Eye (tissue), 1 donor: ENCODE measurements around the gene LTBP3.
A peak's percentile ranks its signal among the peaks of the same experiment; 100 is the strongest.

Experiments
- DNase-seq: peaks from one replicate; pipeline ENCODE4 v3.0.0-alpha.2; 2015

The LTBP3 gene

GRCh38 chr11:65585396-65586246 lies 27.5 kb upstream of the LTBP3 start:
- peak; percentile 33 for DNase-seq

- peak; percentile 70 for DNase-seq
Observed at GRCh38 chr11:65584723-65585171, 26.6 kb upstream of the LTBP3 start.

DNA sequence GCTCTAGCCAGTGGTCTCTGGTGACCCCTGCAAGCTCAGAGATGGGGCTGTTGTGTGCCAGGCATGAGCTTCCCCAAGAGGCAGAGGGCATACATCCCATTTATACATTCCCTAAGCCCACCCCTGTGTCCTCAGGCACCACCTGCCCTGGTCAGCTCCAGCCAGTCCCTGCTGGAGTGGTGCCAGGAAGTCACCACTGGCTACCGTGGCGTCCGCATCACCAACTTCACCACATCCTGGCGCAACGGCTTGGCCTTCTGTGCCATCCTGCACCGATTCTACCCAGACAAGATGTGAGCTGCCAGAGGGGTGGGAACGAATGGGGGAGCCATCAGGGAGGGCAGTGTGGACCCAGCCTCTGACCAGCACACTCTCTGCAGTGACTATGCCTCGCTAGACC lies 25.9 kb upstream of the LTBP3 start:
- no peak for DNase-seq

- DNase-seq: no peak
Observed at GRCh38 chr11:65583589-65583988, 25.4 kb upstream of the LTBP3 start.

DNA sequence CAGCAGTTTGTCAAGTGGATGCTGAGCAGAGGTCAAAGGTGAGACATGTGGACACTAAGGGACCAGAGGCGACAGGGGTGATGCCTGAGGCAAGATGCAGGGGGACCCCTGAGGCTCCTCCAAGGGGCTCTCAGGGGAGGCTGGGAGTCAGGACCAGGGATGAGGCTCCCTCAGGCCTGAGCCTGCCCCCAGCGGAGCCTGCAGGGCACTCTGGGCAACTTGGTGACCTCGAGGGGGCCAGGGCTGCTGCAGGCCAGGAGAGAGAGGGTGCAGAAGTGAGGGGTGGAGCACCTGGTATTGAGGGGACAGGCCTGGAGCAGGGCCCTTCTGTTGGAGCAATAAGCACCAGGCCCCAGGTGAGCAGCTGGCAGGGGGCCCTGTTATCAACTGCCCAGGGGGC lies 23.8 kb upstream of the LTBP3 start:
- DNase-seq: no peak

GRCh38 chr11:65580756-65581155 lies 22.6 kb upstream of the LTBP3 start:
- no peak for DNase-seq

DNA sequence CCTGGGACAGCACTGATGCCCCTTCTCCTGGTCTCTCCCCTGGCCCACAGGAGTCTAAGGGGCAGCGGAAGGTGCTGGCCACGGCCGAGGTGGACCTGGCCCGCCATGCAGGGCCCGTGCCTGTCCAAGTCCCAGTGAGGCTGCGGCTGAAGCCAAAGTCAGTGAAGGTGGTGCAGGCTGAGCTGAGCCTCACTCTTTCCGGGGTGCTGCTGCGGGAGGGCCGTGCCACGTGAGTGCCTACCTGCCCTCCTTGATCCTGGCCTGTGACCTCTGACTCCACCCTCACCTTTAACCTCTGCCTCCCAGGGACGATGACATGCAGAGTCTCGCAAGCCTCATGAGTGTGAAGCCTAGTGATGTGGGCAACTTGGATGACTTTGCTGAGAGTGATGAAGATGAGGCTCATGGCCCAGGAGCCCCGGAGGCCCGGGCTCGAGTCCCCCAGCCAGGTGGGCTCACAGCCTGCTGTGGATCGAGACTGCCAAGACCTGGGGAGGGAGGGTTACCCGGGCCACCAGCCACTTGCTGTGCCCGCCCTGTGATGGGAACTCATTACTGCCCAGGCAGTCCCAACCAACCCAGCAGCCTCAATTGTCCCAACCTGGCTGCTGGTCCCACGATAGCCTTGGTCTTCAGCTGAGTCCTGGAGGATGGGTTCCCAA lies 22.0 kb upstream of the LTBP3 start:
- DNase-seq: no peak

DNA sequence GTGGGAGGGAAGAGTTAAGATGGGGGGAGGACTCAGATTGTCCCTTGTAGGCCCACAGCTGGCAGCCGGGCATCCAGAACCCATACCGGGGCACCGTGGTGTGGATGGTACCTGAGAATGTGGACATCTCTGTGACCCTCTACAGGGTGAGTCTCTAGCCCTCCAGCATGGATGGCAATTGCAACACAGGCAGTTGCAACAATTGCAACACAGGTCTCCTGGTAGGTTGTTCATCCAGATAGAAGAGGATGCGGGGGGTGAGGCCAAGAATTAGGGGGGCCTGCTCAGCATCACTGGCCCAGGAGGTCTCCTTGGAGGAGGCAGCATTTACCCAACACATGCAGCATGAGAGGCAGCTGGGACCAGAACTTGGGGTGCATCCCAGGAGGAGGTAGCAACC lies 21.1 kb upstream of the LTBP3 start:
- DNase-seq: no peak

GRCh38 chr11:65578667-65579066 lies 20.5 kb upstream of the LTBP3 start:
- no peak for DNase-seq

DNA sequence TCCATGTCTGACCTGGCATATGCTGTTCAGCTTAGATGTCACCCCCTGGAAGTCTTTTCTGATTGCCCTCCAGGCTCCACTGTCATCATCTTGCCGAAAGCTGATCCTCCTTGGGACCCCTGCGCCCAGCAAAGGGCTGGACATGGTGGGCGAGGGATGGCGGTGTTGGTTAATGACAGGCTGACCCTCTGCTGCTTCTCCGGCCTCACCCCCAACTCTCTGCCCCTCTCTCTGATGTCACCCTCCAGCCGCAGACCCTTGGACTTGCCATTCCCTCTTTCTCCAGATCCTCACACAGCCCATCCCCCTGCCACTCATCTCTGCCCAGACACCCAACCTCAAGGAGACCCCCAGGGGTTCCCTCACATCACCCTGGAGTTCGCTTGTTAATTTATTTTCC lies 20.0 kb upstream of the LTBP3 start:
- no peak for DNase-seq

GRCh38 chr11:65577756-65578109 lies 19.6 kb upstream of the LTBP3 start:
- no peak for DNase-seq

DNA sequence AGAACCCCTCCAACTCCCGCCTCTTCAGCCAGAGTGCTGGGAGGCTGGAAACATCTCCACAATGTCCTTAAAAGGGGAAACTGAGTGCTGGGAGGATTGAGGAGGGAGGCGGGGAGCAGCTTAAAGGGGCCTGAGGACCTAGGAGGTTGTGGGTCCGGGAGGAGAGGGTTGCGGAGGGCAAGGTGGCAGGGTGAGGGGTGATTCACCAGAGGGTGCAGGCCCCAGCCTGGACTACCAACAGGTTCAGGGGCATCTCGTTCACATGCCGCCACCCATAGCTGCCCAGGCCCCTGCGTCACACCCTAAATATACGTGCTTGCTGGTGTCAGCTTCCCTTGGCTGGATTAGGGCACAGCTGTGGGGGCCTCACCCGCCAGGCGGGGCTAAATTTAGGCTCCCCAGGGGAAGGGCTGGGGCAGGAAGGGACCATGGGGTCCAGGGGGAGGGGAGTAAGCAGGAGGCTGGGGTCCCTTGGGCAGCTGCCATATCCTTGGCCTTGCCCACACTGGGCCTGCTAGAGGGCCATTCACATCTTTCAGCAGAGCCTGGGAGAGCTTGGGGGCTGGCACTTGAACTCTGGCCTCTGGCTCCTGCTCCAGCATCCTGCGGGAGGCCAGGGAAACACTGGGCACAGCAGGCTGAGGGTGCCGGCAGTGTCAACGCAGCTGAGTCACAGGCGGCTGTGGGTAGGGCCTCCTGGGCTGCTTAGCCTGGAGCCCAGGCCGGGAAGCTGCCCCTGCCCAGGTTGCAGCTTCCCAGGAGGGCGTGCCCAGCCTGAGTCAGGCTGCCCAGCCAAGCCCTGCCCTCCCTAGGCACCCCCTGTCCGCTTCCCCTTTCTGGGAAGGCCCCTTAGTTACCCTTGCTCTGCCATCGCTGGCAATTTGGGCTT lies 19.0 kb upstream of the LTBP3 start:
- DNase-seq: peak; percentile 26

- no peak for DNase-seq
Observed at GRCh38 chr11:65576232-65576866, 18.2 kb upstream of the LTBP3 start.

GRCh38 chr11:65575568-65576231 lies 17.5 kb upstream of the LTBP3 start, which contains the start of gene EHBP1L1:
Gene EHBP1L1 (plus strand): TSS chr11:65576053. CDS start chr11:65576303, 250 bp downstream.
- peak; percentile 45 for DNase-seq

- peak; percentile 22 for DNase-seq
Observed at GRCh38 chr11:65574811-65575567, 16.8 kb upstream of the LTBP3 start.

DNA sequence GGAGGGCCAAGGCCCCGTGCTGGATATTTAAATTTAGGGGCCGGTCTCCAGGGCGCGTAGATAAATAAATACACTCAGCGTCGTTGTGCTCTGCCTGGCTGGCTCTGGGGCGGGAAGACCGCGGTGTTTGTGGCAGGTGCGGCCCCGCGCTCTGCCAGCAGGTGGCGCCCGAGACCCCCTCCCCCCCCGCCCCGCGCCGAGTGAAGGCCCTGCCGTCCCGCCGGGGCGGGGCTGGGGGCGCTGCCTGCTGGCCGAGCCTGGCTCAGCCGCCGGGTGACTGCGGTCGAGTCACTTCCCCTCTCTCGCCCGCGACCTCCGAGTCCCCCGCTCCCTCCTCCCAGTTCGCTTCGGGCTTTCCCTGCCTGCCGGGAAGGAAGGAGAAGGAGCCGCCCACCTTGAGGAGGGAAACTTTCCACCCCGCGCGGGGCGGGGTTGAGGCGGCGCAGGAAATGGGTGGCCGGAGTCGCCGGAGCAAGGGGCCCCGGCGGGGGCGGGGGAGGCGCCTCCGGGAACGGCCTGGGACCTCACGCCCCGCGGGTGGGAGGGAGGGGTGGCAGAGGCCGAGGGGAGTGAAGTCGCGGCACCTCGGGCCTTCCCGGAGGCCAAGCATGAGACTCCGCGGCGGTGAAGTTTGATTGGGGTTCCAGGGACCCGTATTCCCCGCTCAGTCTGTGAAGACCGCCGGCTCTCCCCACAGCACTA lies 16.1 kb upstream of the LTBP3 start:
- peak; percentile 86 for DNase-seq

DNA sequence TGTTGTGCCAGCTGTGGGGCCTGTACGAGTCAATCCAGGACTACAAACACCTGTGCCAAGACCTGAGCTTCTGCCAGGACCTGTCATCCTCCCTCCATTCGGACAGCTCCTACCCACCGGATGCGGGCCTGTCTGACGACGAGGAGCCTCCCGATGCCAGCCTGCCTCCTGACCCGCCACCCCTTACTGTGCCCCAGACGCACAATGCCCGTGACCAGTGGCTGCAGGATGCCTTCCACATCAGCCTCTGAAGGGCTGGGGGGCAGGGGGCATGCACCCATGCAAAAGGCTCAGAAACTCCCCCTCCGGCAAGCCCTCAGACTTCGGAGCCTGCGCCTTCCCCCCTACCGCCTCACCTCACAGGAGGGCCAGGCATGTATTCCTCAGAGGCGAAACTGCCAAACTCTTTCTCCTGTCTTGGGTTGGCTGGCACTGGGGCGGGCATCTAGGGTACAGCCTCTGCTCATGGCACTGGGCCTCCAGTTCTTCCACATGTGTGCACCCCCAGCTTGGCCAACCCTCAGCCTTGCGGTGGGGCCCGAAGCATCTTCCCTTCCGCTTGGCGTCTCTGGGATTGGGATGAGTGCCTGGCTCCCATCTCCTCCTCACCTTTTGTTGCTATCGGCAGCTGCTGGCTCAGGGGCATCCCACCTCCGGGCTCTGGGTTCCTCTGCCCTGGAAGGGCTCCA lies 15.4 kb upstream of the LTBP3 start:
- DNase-seq: no peak

DNA sequence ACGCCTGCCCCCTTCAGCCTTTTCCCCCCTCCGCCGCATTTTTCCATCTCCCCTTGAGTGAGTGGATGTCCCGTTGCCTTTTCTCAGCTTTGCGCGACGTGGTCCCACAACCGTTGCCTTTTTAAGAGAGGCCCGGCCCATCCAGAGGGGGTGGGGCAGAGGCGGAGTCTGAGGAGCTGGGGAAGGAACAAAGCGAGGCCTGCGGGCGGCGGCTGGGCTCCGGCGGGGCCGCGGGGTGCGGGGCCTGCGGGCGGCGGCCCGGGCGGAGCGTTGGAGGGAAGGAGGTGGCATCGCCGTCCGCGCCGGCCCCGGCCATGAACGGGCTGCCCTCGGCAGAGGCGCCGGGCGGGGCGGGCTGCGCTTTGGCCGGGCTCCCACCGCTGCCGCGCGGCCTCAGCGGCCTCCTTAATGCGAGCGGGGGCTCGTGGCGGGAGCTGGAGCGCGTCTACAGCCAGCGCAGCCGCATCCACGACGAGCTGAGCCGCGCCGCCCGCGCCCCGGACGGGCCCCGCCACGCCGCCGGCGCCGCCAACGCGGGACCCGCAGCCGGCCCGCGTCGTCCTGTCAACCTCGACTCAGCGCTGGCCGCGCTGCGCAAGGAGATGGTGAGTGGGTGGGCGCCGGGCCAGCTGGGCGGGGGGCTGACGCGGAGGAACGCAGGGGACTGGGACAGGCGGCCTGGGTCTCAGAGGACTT lies 14.3 kb upstream of the LTBP3 start, which contains the start of gene FAM89B:
Gene FAM89B, plus strand, starts transcription at position 183 of the 696 bp plus-strand sequence. Its CDS starts 132 bp downstream, at position 315.
- DNase-seq: peak; percentile 96

GRCh38 chr11:65571940-65572339 lies 13.8 kb upstream of the LTBP3 start:
- peak; percentile 77 for DNase-seq
